SU-DHL-6 (cell line): Measurements from ENCODE around the gene ATXN7.

Source experiments
- CTCF ChIP-seq: fragments of 200-600 bp; sonication (generic); IDR thresholded peaks from one replicate; pipeline ENCODE4 v1.5.1; 2017; ENCODE audit warnings: antibody characterized with exemption, mild to moderate bottlenecking, low read length, moderate library complexity; ENCODE audit not compliant: insufficient read depth, poor library complexity, severe bottlenecking
- EZH2phosphoT487 ChIP-seq: fragments of 200-600 bp; sonication (generic), shearing (Covaris generic); conservative IDR thresholded peaks from 2 replicates; pipeline ENCODE4 v1.6.1; 2018; ENCODE audit warnings: mild to moderate bottlenecking, antibody characterized with exemption, low read length, moderate library complexity, mixed read lengths

- TF ChIP-seq CTCF (no peak), EZH2phosphoT487 (no peak)
Measured at GRCh38 chr3:64008487-64009351, 145.1 kb downstream of the ATXN7 start.
